SK-N-SH (cell line): ENCODE data around the gene ATP6V0E1. TPM values are rescaled to one million over a fixed set of nuclear protein-coding genes. Genes with fewer than 3 reads are reported as not detected.
"Not testable (repeated sequence)": the region's sequence is repeated elsewhere in the genome, so short reads cannot be mapped to it uniquely, and the experiment has no call there.

Source experiments
- CTCF ChIA-PET: fragments of 300-600, 350-600 bp; formaldehyde crosslinking; extraction: SDS; loops from one replicate; lab custom pipeline; 2021; lab: Yijun Ruan, JAX
- POLR2A ChIA-PET: fragments of 350-600 bp; sonication (Branson Sonifier 250); formaldehyde crosslinking; extraction: SDS; loops from one replicate; lab custom pipeline; 2020; ENCODE audit warnings: antibody characterized with exemption, inconsistent platforms; lab: Yijun Ruan, JAX
- DNase-seq: peaks from one replicate; pipeline ENCODE4 v3.0.0; 2012
- H2AFZ ChIP-seq: fragments of 200-600 bp; sonication (generic); 2 replicates; pipeline ENCODE4 v1.8.1; 2016; ENCODE audit warnings: antibody characterized with exemption, mild to moderate bottlenecking, low read depth
- H3F3A ChIP-seq: fragments of 200-600 bp; sonication (generic); replicated peaks from 2 replicates; pipeline ENCODE3; 2016; ENCODE audit warnings: antibody characterized with exemption, mild to moderate bottlenecking; ENCODE audit not compliant: insufficient read depth
- H3K27ac ChIP-seq, 2 experiments: fragments of 200-500 bp in 1 of 2; fragments of 200-600 bp in 1 of 2; sonication (Bioruptor generic) in 1 of 2; sonication (generic), shearing (Covaris generic) in 1 of 2; 2 replicates each; pipeline versions ENCODE4 v1.5.1 to v1.6.1; 2014 to 2016; ENCODE audit warnings: low read depth in 2 of 2, inconsistent platforms in 1 of 2, low read length in 1 of 2, mild to moderate bottlenecking in 1 of 2, mixed read lengths in 1 of 2
- H3K27me3 ChIP-seq: fragments of 200-600 bp; sonication (generic), shearing (Covaris generic); 2 replicates; pipeline ENCODE4 v1.6.1; 2016; ENCODE audit warnings: mixed run types; ENCODE audit not compliant: insufficient read depth
- H3K36me3 ChIP-seq, 2 experiments: fragments of 200-500 bp in 1 of 2; fragments of 200-600 bp in 1 of 2; sonication (Bioruptor generic) in 1 of 2; sonication (generic) in 1 of 2; replicated peaks in 1 of 2; 2 replicates each; pipeline versions ENCODE3 to v1.5.1; 2014 to 2016; ENCODE audit warnings: low read length in 1 of 2, mild to moderate bottlenecking in 1 of 2; ENCODE audit not compliant: insufficient read depth in 2 of 2, control insufficient read depth in 1 of 2
- H3K4me1 ChIP-seq, 2 experiments: fragments of 200-500 bp in 1 of 2; fragments of 200-600 bp in 1 of 2; sonication (Bioruptor generic) in 1 of 2; sonication (generic), shearing (Covaris generic) in 1 of 2; 2 replicates each; pipeline versions ENCODE4 v1.5.1 to v1.6.1; 2014 to 2016; ENCODE audit warnings: low read depth in 1 of 2, low read length in 1 of 2, mixed run types in 1 of 2; ENCODE audit not compliant: insufficient read depth in 2 of 2, control insufficient read depth in 1 of 2
- H3K4me2 ChIP-seq: fragments of 200-600 bp; sonication (generic), shearing (Covaris generic); 2 replicates; pipeline ENCODE4 v1.6.1; 2017; ENCODE audit warnings: mixed run types
- H3K4me3 ChIP-seq, 2 experiments: fragments of 200-500 bp in 1 of 2; fragments of 200-600 bp in 1 of 2; sonication (Bioruptor generic) in 1 of 2; sonication (generic), shearing (Covaris generic) in 1 of 2; 2 replicates each; pipeline versions ENCODE4 v1.5.1 to v1.8.1; 2014 to 2016; ENCODE audit warnings: low read depth in 2 of 2, inconsistent platforms in 1 of 2, low read length in 1 of 2, mild to moderate bottlenecking in 1 of 2, mixed read lengths in 1 of 2, moderate library complexity in 1 of 2
- H3K79me2 ChIP-seq: fragments of 200-600 bp; sonication (generic); 2 replicates; pipeline ENCODE4 v1.8.1; 2017; ENCODE audit warnings: mild to moderate bottlenecking; ENCODE audit not compliant: insufficient read depth
- H3K9ac ChIP-seq: fragments of 200-600 bp; sonication (generic); 2 replicates; pipeline ENCODE4 v1.6.1; 2017; ENCODE audit warnings: mixed run types
- H3K9me2 ChIP-seq: fragments of 200-600 bp; sonication (generic); 2 replicates; pipeline ENCODE4 v1.6.1; 2017; ENCODE audit warnings: mixed run types
- H3K9me3 ChIP-seq: fragments of 200-600 bp; sonication (generic); 2 replicates; pipeline ENCODE4 v1.6.1; 2017; ENCODE audit warnings: mixed run types, mild to moderate bottlenecking, moderate library complexity
- H4K20me1 ChIP-seq: fragments of 200-600 bp; sonication (generic); 2 replicates; pipeline ENCODE4 v1.6.1; 2017; ENCODE audit warnings: mild to moderate bottlenecking, mixed run types; ENCODE audit not compliant: insufficient read depth
- ELF1 ChIP-seq: IDR thresholded peaks from 2 replicates; pipeline ENCODE4 v1.4.0; 2012
- EZH2phosphoT487 ChIP-seq: fragments of 200-600 bp; sonication (generic); IDR thresholded peaks from 2 replicates; pipeline ENCODE4 v1.6.1; 2017; ENCODE audit warnings: low read depth, mixed run types, mild to moderate bottlenecking, antibody characterized with exemption, moderate library complexity, borderline replicate concordance
- JUND ChIP-seq: IDR thresholded peaks from 2 replicates; pipeline ENCODE4 v1.4.0; 2012
- MEF2A ChIP-seq: IDR thresholded peaks from 2 replicates; pipeline ENCODE4 v1.4.0; 2012; ENCODE audit warnings: low read depth, borderline replicate concordance
- NRF1 ChIP-seq: IDR thresholded peaks from 2 replicates; pipeline ENCODE4 v1.6.1; 2012; ENCODE audit warnings: low read depth, mild to moderate bottlenecking, low read length
- POLR2AphosphoS5 ChIP-seq: IDR thresholded peaks from 2 replicates; pipeline ENCODE4 v1.6.1; 2012; ENCODE audit warnings: low read depth, low read length
- RAD21 ChIP-seq: IDR thresholded peaks from 2 replicates; pipeline ENCODE4 v1.6.1; 2012; ENCODE audit warnings: mild to moderate bottlenecking, low read length
- RXRA ChIP-seq: IDR thresholded peaks from 2 replicates; pipeline ENCODE4 v1.4.0; 2012; ENCODE audit warnings: low read depth, mild to moderate bottlenecking, borderline replicate concordance
- WGBS: methylation state at CpG from one replicate; pipeline ENCODE4 v1.1.6; 2017; ENCODE audit warnings: low lambda C conversion rate; 5-methylcytosine and 5-hydroxymethylcytosine counted together
- polyA plus RNA-seq, 3 experiments: library from polyadenylated mRNA; depleted of rRNA; stranded (reverse); fragments of >200 nt; gene quantifications; 2 replicates each; pipeline ENCODE4 v1.2.3, GENCODE V29; 2012
- TF ChIP-seq, protein P1 (sequence below): IDR thresholded peaks from 2 replicates; pipeline ENCODE4 v1.4.0; 2012; ENCODE audit warnings: low read depth, borderline replicate concordance
- TF ChIP-seq, protein P2 (sequence below): IDR thresholded peaks from 2 replicates; pipeline ENCODE4 v1.6.1; 2012; ENCODE audit warnings: mild to moderate bottlenecking, low read depth, low read length, moderate library complexity

Gene ATP6V0E1
- polyA plus RNA-seq, 1 of the 3 experiments (the other 2 are of a cell fraction): 243 TPM

DNA sequence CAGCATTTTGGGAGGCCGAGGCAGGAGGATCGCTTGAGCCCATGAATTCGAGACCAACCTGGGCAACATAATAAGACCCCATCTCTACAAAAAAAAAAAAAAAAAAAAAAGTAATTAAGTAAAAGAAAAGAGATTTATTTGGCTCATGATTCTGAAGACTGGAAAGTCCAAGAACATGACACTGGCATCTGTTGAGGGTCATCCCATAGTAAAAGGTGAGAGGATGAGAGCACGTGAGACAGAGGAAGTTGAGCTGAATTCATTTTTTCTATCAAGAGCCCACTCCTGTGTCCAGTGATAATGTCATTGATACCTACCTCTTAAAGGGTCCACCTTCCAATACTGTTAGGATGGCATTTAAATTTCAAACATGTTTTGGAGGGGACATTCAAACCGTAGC, 92.4 kb downstream of the ATP6V0E1 start:
- no peak overlapping the region for H3K4me3 ChIP-seq
- H3K79me2 ChIP-seq: no peaks in the 10 kb centered on the region
- CTCF ChIA-PET: no interaction called here
- H3K4me2 ChIP-seq: no peak overlapping the region
- WGBS: 94% methylated on average over 5 of the region's 5 CpGs
- no peak overlapping the region for H3K9ac ChIP-seq
- no peak overlapping the region for H3K27ac ChIP-seq
- TF ChIP-seq RXRA: no peak
- no peak for TF ChIP-seq EZH2phosphoT487
- TF ChIP-seq NRF1: no peak
- no peak for TF ChIP-seq ELF1
- no peak for TF ChIP-seq JUND
- no peak for TF ChIP-seq MEF2A
- no peak for TF ChIP-seq POLR2AphosphoS5
- TF ChIP-seq RAD21: no peak
- TF ChIP-seq, protein P1, sequence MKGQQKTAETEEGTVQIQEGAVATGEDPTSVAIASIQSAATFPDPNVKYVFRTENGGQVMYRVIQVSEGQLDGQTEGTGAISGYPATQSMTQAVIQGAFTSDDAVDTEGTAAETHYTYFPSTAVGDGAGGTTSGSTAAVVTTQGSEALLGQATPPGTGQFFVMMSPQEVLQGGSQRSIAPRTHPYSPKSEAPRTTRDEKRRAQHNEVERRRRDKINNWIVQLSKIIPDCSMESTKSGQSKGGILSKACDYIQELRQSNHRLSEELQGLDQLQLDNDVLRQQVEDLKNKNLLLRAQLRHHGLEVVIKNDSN: no peak
- TF ChIP-seq, protein P2, sequence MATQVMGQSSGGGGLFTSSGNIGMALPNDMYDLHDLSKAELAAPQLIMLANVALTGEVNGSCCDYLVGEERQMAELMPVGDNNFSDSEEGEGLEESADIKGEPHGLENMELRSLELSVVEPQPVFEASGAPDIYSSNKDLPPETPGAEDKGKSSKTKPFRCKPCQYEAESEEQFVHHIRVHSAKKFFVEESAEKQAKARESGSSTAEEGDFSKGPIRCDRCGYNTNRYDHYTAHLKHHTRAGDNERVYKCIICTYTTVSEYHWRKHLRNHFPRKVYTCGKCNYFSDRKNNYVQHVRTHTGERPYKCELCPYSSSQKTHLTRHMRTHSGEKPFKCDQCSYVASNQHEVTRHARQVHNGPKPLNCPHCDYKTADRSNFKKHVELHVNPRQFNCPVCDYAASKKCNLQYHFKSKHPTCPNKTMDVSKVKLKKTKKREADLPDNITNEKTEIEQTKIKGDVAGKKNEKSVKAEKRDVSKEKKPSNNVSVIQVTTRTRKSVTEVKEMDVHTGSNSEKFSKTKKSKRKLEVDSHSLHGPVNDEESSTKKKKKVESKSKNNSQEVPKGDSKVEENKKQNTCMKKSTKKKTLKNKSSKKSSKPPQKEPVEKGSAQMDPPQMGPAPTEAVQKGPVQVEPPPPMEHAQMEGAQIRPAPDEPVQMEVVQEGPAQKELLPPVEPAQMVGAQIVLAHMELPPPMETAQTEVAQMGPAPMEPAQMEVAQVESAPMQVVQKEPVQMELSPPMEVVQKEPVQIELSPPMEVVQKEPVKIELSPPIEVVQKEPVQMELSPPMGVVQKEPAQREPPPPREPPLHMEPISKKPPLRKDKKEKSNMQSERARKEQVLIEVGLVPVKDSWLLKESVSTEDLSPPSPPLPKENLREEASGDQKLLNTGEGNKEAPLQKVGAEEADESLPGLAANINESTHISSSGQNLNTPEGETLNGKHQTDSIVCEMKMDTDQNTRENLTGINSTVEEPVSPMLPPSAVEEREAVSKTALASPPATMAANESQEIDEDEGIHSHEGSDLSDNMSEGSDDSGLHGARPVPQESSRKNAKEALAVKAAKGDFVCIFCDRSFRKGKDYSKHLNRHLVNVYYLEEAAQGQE: no peak
- H3F3A ChIP-seq: no peaks in the 10 kb centered on the region
- no peaks in the 10 kb centered on the region for H3K9me2 ChIP-seq
- no peaks in the 10 kb centered on the region; the same call in 1 of the 2 replicates for H4K20me1 ChIP-seq
- no peak overlapping the region for H2AFZ ChIP-seq
- H3K4me1 ChIP-seq: no peaks in the 10 kb centered on the region
- no peak for DNase-seq
- POLR2A ChIA-PET: interaction anchor here (0.6 kb wide), 1 partner anchor 56 kb away, joined by 4 read pairs; no protein-coding TSS in a partner anchor
- H3K36me3 ChIP-seq: peaks cover 0 to under 1% of the 10 kb centered on the region in 2 experiments
- no peaks in the 10 kb centered on the region for H3K9me3 ChIP-seq
- H3K27me3 ChIP-seq: no peaks in the 10 kb centered on the region

GRCh38 chr5:173076471-173076870, 92.9 kb downstream of the ATP6V0E1 start:
- H3K9me2 ChIP-seq, H3K4me1 ChIP-seq, H3K4me3 ChIP-seq, DNase-seq, H3K79me2 ChIP-seq, CTCF ChIA-PET, H3K36me3 ChIP-seq, H3K27me3 ChIP-seq, H3K4me2 ChIP-seq, H3F3A ChIP-seq, H3K9ac ChIP-seq, H2AFZ ChIP-seq, H4K20me1 ChIP-seq, H3K27ac ChIP-seq, H3K9me3 ChIP-seq: not testable (repeated sequence)
- 92% methylated on average over 4 of the region's 4 CpGs for WGBS
- POLR2A ChIA-PET: interaction anchor here (0.6 kb wide), 1 partner anchor 56 kb away, joined by 4 read pairs; no protein-coding TSS in a partner anchor
